Gastrocnemius medialis (tissue), 4 donors: ENCODE measurements around the gene ARHGAP32.

Experiments
- POLR2A ChIP-seq, 2 donors: fragments of 450-650 bp; IDR thresholded peaks; one replicate each; pipeline ENCODE4 v1.6.1; 2017; ENCODE audit warnings: antibody characterized with exemption in 2 of 2, mild to moderate bottlenecking in 2 of 2, moderate library complexity in 2 of 2
- TF ChIP-seq, protein P1 (sequence below), 5 experiments: fragments of 450-650 bp in 3 of 5; fragments of 200-600 bp in 2 of 5; sonication (generic) in 2 of 5; IDR thresholded peaks in 4 of 5; conservative IDR thresholded peaks in 1 of 5; 1 replicate in 4 of 5; 2 replicates in 1 of 5; pipeline ENCODE4 v1.5.1; 2016 to 2019; ENCODE audit warnings: antibody characterized with exemption in 5 of 5, mild to moderate bottlenecking in 3 of 5, moderate library complexity in 3 of 5

DNA sequence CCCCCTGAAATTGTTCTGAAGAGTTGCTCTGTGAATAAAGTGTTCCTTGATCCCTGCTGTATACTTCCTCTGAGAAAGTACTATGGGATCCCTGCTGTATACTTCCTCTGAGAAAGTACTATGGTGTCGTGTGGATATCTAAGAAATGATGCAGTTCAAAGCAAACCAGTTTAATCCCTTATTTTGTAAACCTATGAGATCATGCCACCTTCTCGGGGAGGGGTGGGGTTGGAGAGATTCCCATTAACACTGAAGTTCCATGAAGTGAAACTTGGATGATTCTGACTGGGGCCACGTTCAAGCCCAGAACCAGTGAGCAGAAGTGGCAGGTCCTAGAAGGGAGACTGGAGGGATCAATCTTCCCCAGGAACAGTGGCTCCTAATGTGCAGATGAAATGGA lies 236.5 kb downstream of the ARHGAP32 start:
- TF ChIP-seq, protein P1, sequence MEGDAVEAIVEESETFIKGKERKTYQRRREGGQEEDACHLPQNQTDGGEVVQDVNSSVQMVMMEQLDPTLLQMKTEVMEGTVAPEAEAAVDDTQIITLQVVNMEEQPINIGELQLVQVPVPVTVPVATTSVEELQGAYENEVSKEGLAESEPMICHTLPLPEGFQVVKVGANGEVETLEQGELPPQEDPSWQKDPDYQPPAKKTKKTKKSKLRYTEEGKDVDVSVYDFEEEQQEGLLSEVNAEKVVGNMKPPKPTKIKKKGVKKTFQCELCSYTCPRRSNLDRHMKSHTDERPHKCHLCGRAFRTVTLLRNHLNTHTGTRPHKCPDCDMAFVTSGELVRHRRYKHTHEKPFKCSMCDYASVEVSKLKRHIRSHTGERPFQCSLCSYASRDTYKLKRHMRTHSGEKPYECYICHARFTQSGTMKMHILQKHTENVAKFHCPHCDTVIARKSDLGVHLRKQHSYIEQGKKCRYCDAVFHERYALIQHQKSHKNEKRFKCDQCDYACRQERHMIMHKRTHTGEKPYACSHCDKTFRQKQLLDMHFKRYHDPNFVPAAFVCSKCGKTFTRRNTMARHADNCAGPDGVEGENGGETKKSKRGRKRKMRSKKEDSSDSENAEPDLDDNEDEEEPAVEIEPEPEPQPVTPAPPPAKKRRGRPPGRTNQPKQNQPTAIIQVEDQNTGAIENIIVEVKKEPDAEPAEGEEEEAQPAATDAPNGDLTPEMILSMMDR (IDR thresholded peaks at IDR 0.05 in 4 of 5, conservative IDR thresholded peaks at IDR 0.05 in 1 of 5): no peak
- no peak for TF ChIP-seq POLR2A (IDR thresholded peaks at IDR 0.05)
